Effector memory CD4-positive, alpha-beta T cell (primary cell): ENCODE measurements around the gene ZNF701.
"Not testable (repeated sequence)": the region's sequence is repeated elsewhere in the genome, so short reads cannot be mapped to it uniquely, and the experiment has no call there.

Experiments
- DNase-seq, 3 donors: peaks; one replicate each; pipeline ENCODE4 v3.0.0-alpha.2; 2020
- H3K27ac ChIP-seq: 2 replicates; pipeline ENCODE4 v1.7.0; 2013; ENCODE audit warnings: mild to moderate bottlenecking, low read length, moderate library complexity; ENCODE audit not compliant: insufficient read depth, poor library complexity, severe bottlenecking
- H3K27me3 ChIP-seq: replicated peaks from 2 replicates; pipeline ENCODE4 v1.7.0; 2013; ENCODE audit warnings: mild to moderate bottlenecking, low read length; ENCODE audit not compliant: insufficient read depth, control insufficient read depth, poor library complexity, severe bottlenecking
- H3K36me3 ChIP-seq: 2 replicates; pipeline ENCODE4 v1.7.0; 2013; ENCODE audit warnings: mild to moderate bottlenecking, low read length, moderate library complexity; ENCODE audit not compliant: control insufficient read depth, insufficient read depth
- H3K4me1 ChIP-seq: 2 replicates; pipeline ENCODE4 v1.7.0; 2013; ENCODE audit warnings: low read length, mild to moderate bottlenecking; ENCODE audit not compliant: control insufficient read depth, insufficient read depth, poor library complexity, severe bottlenecking
- H3K4me3 ChIP-seq: 2 replicates; pipeline ENCODE4 v1.7.0; 2013; ENCODE audit warnings: low read length, low read depth, mild to moderate bottlenecking; ENCODE audit not compliant: insufficient read depth, poor library complexity, severe bottlenecking
- H3K9me3 ChIP-seq: 2 replicates; pipeline ENCODE4 v1.7.0; 2013; ENCODE audit warnings: mild to moderate bottlenecking, low read length, moderate library complexity; ENCODE audit not compliant: control insufficient read depth

Gene ZNF701

DNA sequence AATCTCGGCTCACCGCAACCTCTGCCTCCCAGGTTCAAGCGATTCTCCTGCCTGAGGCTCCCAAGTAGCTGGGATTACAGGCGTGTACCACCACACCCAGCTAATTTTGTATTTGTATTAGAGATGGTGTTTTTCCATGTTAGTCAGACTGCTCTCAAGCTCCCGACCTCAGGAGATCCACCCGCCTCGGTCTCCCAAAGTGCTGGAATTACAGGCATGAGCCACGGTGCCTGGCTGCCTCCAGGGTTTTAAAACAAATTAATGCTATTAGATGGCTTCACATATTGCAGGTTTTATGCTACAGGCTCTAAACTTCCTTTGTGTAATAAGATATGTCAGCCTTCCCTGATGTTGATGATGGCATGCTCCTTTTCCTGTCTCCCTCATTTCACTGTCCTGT is 8.5 kb upstream of the ZNF701 start:
- H3K4me3 ChIP-seq, DNase-seq, H3K4me1 ChIP-seq, H3K27me3 ChIP-seq, H3K27ac ChIP-seq: not testable (repeated sequence)
- Histone ChIP-seq H3K9me3 (peaks cover 35% of the 10 kb centered on the region), H3K36me3 (peaks cover 24% of the 10 kb centered on the region)

DNA sequence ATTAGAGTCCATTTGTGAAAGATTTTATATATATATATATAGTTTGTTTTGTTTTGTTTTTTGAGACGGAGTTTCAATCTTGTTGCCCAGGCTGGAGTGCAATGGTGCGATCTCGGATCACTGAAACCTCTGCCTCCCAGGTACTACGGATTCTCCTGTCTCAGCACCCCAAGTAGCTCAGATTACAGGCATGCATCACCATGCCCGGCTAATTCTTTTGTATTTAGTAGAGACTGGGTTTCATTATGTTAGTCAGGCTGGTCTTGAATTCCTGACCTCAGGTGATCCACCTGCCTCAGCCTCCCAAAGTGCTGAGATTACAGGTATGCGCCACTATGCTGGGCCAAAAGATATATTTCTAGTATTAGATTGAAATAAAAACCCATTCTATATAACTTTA is 4.0 kb upstream of the ZNF701 start:
- H3K27me3 ChIP-seq = no peaks in the 10 kb centered on the region
- peaks cover 29% of the 10 kb centered on the region for H3K9me3 ChIP-seq
- H3K36me3 ChIP-seq = peaks cover 19% of the 10 kb centered on the region
- no peak overlapping the region for H3K4me3 ChIP-seq
- no peak overlapping the region for H3K27ac ChIP-seq
- H3K4me1 ChIP-seq = peaks cover 5% of the 10 kb centered on the region
- DNase-seq = no peak

DNA sequence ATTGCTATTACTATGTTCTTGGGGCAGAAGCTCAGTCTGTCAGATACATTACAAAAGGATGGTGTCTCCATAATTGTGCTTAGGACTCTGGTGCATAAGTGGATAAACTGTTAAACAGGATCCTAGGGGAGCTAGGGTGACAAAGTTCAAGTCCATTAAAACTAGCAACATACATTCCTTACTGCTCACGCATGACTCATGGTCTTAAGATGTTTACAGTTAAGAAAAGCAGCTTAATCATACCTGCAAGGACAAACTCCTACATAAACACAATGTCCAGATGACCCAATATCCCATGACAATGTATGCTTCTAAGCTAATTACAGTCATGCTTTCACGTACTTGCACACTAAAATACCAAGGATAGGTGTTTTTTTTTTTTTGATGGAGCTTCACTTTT is 3.5 kb upstream of the ZNF701 start:
- no peak overlapping the region for H3K27ac ChIP-seq

DNA sequence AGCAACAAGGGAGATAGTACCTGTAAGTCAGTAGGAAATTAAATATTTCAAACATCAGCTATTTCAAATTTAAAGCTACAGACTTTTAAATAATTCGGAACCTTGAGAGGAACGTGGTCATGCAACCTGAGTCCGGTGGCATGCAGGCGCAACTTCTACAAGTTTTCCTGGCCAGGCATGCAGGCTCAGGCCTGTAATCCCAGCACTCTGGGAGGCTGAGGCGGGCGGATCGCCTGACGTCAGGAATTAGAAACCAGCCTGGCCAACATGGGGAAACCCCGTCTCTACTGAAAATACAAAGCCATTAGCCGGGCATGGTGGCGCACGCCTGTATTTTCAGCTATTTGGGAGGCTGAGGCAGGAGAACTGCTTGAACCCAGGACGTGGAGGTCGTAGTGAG is 2.2 kb upstream of the ZNF701 start:
- no peak for DNase-seq
- H3K4me1 ChIP-seq = peaks cover 5% of the 10 kb centered on the region
- no peaks in the 10 kb centered on the region for H3K27me3 ChIP-seq
- no peak overlapping the region for H3K4me3 ChIP-seq
- H3K9me3 ChIP-seq = peaks cover 20% of the 10 kb centered on the region
- H3K36me3 ChIP-seq = peaks cover 14% of the 10 kb centered on the region
- no peak overlapping the region for H3K27ac ChIP-seq

More for the DNA sequence above, 3.5 kb upstream of the ZNF701 start:
- DNase-seq = no peak
- Histone ChIP-seq H3K4me1 (peaks cover 5% of the 10 kb centered on the region), H3K4me3 (no peak overlapping the region), H3K27me3 (no peaks in the 10 kb centered on the region), H3K36me3 (peaks cover 16% of the 10 kb centered on the region), H3K9me3 (peaks cover 29% of the 10 kb centered on the region)

- Histone ChIP-seq H3K36me3 (peaks cover 23% of the 10 kb centered on the region), H3K27ac (peak overlapping the region; percentile 41), H3K4me3 (peak overlapping the region; percentile 81), H3K9me3 (peaks cover 12% of the 10 kb centered on the region)
- DNase-seq = peak in 1 of 3 donors; percentile 0
- H3K4me1 ChIP-seq, H3K27me3 ChIP-seq: not testable (repeated sequence)
Measured at GRCh38 chr19:52569638-52569999, 468 bp upstream of the ZNF701 start.

DNA sequence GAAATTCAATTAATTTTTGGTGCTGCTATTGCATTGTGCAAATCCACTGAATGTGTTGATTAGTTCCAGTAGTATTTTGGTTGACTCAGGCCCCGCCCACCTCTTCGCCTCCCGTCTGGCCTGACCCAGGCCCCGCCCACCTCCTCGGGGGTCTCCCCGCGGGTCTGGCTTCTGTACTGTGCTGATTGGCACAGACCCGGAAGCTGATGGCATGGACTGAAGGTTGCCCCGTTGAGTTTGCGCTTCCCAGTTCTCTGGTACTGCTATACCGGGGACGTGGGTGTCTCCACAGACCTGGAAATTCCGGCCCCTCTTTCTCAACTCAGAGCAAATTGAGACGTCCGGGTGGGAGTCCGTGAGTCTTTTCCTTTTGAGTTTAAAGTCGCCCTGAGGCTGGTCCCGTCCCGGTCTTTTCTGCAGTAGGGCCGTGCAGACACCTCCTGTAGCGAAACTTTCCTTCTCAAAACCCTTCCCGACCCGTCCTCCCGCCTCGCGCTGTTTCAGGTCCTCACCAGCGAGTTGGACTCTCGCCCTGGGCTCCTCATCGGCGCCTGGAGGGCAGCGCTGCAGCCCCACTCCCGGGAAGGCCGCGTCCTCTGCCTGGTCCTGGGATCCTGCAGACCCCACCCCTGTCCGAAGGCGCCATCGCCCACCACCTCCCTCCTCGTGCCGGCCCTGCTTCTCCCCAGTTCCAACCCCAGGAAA is 14.8 kb downstream of the ZNF701 start:
- H3K36me3 ChIP-seq = peaks cover 38% of the 10 kb centered on the region
- no peak overlapping the region for H3K4me3 ChIP-seq
- H3K27ac ChIP-seq = no peak overlapping the region
- DNase-seq = no peak
- H3K4me1 ChIP-seq = no peaks in the 10 kb centered on the region
- H3K9me3 ChIP-seq = peaks cover 17% of the 10 kb centered on the region
- no peaks in the 10 kb centered on the region for H3K27me3 ChIP-seq

DNA sequence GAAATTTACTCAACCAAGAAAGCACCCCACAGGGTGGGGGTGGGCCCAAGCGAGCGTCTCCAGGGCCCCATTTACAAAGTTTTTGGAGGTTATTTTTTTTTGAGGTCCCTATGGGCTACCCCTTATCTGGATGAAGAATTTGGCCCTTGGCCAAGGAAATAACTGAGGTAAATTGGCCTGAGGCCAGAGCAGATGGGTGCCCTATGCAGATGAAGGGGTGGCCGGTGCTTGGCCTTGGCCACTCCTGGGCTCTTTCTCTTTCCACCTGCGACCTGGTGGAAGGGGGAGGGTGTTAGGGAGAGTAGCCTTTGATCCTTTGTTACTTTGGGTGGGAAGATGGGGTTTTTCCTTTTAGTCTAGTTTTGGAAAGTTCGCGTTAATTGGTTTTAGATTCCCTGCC is 15.5 kb downstream of the ZNF701 start:
- Histone ChIP-seq H3K27me3 (no peaks in the 10 kb centered on the region), H3K27ac (no peak overlapping the region), H3K4me3 (no peak overlapping the region), H3K36me3 (peaks cover 31% of the 10 kb centered on the region), H3K4me1 (no peaks in the 10 kb centered on the region), H3K9me3 (peaks cover 17% of the 10 kb centered on the region)
- DNase-seq = no peak

DNA sequence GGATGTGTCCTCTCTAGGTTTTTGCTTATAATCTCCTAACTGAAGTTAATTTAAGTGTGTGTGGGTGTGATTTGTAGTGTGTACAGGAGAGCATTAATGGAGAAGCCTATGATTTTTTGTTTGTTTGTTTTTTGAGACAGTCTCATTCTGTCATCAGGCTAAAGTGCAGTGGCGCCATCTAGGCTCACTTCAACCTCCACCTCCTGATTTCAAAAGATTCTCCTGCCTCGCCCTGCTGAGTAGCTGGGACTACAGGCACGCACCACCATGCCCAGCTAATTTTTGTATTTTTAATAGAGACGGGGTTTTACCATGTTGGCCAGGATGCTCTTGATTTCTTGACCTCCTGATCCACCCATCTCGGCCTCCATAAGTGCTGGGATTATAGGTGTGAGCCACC is 20.6 kb downstream of the ZNF701 start:
- H3K4me1 ChIP-seq = no peaks in the 10 kb centered on the region
- no peak overlapping the region for H3K4me3 ChIP-seq
- H3K27ac ChIP-seq = no peak overlapping the region
- DNase-seq = no peak
- H3K36me3 ChIP-seq = peaks cover 3% of the 10 kb centered on the region
- no peaks in the 10 kb centered on the region for H3K27me3 ChIP-seq
- H3K9me3 ChIP-seq = no peaks in the 10 kb centered on the region

- H3K4me3 ChIP-seq = no peak overlapping the region
- no peaks in the 10 kb centered on the region for H3K4me1 ChIP-seq
- H3K27me3 ChIP-seq = no peaks in the 10 kb centered on the region
- DNase-seq = no peak
- H3K9me3 ChIP-seq = peaks cover 4% of the 10 kb centered on the region
- H3K27ac ChIP-seq = no peak overlapping the region
- peaks cover 6% of the 10 kb centered on the region for H3K36me3 ChIP-seq
Measured at GRCh38 chr19:52592301-52592700, 22.2 kb downstream of the ZNF701 start.

DNA sequence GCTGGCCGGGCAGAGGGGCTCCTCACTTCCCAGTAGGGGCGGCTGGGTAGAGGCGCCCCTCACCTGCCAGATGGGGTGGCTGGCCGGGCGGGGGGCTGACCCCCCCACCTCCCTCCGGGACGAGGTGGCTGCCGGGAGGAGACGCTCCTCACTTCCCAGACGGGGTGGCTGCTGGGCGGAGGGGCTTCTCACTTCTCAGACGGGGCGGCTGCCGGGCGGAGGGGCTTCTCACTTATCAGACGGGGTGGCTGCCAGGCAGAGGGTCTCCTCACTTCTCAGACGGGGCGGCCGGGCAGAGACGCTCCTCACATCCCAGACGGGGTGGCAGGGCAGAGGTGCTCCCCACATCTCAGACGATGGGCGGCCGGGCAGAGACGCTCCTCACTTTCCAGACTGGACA is 23.4 kb downstream of the ZNF701 start:
- not testable (repeated sequence) for H3K4me3 ChIP-seq, H3K27ac ChIP-seq, H3K9me3 ChIP-seq, H3K27me3 ChIP-seq, DNase-seq, H3K36me3 ChIP-seq, H3K4me1 ChIP-seq
